HL-60/S4 treated with phorbol 12-myristate 13-acetate at 8.2 ng/mL for 4 days and 3 days (cell line): ENCODE data around the gene KRT26.
"Not testable (repeated sequence)": the region's sequence is repeated elsewhere in the genome, so short reads cannot be mapped to it uniquely, and the experiment has no call there.

Source experiments
- in situ Hi-C: fragments of 300-500 bp; cut with MboI; formaldehyde crosslinking; loops from 2 replicates; pipeline ENCODE4 v1.15.0; 2022; ENCODE audit warnings: low sequenced_read_pairs

The KRT26 gene, protein sequence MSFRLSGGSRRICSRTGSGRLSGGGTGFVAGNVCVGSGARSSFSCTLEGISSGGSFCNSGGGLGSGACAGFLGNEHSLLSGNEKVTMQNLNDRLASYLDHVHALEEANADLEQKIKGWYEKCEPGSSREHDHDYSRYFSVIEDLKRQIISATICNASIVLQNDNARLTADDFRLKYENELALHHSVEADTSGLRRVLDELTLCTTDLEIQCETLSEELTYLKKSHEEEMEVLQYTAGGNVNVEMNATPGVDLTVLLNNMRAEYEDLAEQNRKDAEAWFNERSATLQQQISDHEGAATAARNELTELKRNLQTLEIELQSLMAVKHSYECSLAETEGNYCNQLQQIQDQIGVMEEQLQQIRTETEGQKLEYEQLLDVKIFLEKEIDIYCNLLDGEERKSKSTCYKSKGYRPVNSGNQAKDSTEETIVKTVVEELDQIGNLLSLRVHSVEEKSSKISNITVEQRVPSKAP

DNA sequence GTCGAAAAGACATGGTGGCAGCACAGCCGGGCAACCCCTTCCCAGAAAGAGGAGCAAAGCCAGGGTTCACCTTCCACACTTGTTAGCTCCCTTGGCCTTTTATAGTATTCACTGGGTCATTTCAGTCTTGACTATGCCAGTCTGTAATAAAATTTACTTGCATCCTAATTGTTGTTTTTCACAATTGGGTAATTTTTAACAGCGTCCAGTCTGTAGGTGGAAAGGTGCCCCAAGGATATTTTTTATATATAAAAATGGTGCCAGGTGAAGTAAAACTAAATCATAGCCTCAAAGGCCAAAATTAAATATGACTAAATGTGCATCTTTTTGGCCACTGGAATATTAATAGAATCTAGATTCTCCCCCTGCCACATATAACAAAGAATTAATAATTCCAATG, at the start of gene KRT26:
Gene KRT26, minus strand, starts transcription at position 101 of the 400 bp plus-strand sequence. Its CDS starts 88 bp downstream, at position 13.
- in situ Hi-C loops, result no loop called here

- in situ Hi-C loops, result no loop called here
Observed at GRCh38 chr17:40821536-40821935, 49.5 kb upstream of the KRT26 start.

GRCh38 chr17:40820228-40820838, 48.3 kb upstream of the KRT26 start:
- in situ Hi-C loops, result no loop called here

- in situ Hi-C loops, result no loop called here
Observed at GRCh38 chr17:40819528-40820125, 47.6 kb upstream of the KRT26 start.

GRCh38 chr17:40818733-40819527, 46.9 kb upstream of the KRT26 start:
- in situ Hi-C loops, result no loop called here

GRCh38 chr17:40818343-40818732, 46.3 kb upstream of the KRT26 start:
- in situ Hi-C loops, result no loop called here

GRCh38 chr17:40817103-40817682, 45.2 kb upstream of the KRT26 start:
- in situ Hi-C loops, result no loop called here

DNA sequence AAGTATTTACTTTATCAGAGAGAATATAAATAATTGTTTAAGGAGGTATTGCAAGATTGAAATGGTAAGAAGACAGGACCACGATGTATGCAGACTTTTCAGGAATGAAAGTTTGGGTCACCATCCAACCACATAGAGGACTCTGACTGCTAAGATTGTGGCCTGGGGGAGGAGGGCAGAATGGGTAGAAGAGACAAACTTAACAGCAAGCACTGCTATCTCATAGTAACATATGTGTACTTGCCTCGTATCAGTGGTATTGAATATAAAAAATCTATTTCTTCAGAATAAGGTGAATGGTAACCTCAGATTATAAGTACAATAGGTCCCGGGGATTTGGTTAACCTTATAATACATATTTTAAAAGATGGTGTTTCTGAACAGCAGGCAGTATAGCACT, 44.6 kb upstream of the KRT26 start:
- in situ Hi-C loops, result no loop called here

DNA sequence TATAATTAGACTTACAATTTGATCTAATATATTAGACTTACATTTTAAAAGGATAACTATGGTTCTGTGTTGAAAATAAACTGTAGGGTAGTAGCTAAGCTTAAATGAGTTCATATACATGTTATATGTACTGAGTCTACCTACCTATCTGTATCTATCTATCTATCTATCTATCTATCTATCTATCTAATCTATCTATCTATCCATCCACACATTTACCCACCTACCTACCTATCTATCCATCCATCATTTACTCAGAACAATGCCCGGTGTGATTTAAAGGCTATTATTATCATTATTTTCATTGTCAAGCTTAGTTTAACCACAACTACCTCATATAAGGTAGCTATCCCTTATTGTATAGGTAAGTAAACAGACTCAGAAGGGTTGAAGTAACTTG, 43.4 kb upstream of the KRT26 start:
- in situ Hi-C loops, result no loop called here

DNA sequence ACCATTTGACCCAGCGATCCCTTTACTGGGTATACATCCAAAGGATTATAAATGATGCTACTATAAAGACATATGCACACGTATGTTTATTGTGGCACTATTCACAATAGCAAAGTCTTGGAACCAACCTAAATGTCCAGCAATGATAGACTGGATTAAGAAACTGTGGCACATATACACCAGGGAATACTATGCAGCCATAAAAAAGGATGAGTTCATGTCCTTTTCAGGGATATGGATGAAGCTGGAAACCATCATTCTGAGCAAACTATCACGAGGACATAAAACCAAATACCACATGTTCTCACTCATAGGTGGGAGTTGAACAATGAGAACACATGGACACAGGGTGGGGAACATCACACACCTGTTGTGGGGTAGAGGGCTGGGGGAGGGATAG, 42.7 kb upstream of the KRT26 start:
- in situ Hi-C loops, result not testable (repeated sequence)

DNA sequence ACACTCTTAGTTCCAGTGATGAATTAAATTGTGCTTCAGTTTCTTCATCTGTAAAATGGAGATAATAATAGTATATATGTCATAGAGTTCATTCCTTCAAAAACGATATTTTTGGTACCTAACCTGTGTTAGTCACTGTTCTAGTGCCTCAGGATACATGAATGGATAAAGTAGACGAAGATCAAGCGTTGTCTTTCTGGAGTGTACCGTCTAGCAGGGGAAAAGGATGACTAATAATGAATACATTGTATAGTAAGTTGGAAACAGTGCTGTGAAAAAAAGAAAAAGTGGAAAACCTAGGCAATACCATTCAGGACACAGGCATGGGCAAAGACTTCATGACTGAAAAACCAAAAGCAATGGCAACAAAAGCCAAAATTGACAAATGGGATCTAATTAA, 41.8 kb upstream of the KRT26 start:
- in situ Hi-C loops, result no loop called here

DNA sequence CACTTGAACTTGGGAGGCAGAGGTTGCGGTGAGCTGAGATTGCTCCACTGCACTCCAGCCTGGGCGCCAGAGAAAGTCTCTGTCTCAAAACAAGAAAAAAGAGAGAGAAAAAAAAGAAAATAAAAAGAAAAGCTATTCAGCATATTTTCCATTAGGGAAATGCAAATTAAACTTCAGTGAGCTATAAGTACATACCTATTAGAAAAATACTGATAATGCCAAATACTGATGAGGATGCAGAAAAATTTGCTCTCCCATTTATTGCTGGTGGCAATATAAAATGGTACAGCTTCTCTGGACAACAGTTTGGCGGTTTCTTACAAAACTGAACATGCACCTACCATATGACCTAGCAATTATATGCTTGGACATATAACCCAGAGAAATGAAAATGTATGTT, 40.6 kb upstream of the KRT26 start:
- in situ Hi-C loops, result no loop called here

DNA sequence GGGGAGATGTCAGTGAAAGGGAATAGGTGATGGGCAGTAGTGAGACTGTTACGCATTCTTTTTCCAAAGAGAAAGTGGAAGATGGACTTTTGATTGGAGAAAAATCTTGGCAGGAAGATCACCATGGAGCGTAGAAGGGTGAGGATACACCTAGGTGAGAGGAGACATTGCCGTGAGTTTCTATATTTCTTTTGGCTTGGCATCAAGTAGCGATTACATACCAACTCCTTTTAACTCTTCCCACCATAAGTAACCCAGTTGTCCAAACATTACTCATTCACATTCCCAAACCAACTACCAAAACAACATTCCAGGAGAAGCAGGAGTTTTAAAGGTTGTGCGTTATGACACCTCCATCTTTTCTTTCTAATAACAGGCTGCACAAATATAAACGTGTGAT, 38.5 kb upstream of the KRT26 start:
- in situ Hi-C loops, result no loop called here

GRCh38 chr17:40809721-40810421, 37.9 kb upstream of the KRT26 start:
- in situ Hi-C loops, result no loop called here

GRCh38 chr17:40806131-40806530, 34.1 kb upstream of the KRT26 start:
- in situ Hi-C loops, result no loop called here

GRCh38 chr17:40803617-40804082, 31.6 kb upstream of the KRT26 start:
- in situ Hi-C loops, result no loop called here

GRCh38 chr17:40801157-40801556, 29.2 kb upstream of the KRT26 start:
- in situ Hi-C loops, result no loop called here

GRCh38 chr17:40800381-40800780, 28.4 kb upstream of the KRT26 start:
- in situ Hi-C loops, result no loop called here

- in situ Hi-C loops, result no loop called here
Observed at GRCh38 chr17:40799859-40800258, 27.9 kb upstream of the KRT26 start, which contains the start of gene KRT28. TSS of gene KRT28 (minus strand) at chr17:40799959. CDS start at chr17:40799893, 66 bp downstream.

DNA sequence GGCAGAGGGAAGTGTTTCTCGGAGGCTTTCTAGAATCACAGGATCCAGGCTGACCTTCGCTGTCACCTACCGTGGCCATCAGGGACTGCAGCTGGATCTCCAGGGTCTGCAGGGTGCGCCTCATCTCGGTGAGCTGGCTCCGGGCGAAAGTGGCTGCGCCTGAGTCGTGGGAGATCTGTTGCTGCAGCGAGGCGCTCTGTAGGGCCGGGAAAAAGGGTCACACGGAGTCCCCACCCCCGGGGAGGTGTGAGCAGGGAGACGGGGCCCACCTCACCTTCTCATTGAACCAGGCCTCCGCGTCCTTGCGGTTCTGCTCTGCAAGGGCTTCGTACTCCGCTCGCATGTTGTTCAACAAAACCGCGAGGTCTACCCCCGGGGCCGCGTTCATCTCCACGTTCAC, 24.8 kb upstream of the KRT26 start:
- in situ Hi-C loops, result no loop called here
